NCI-H526 treated with DMSO at 0.1 percent for 48 hours (cell line): Measurements from ENCODE around the gene NTN4.
"Not testable (repeated sequence)": the region's sequence is repeated elsewhere in the genome, so short reads cannot be mapped to it uniquely, and the experiment has no call there.

ENCODE experiments used
- DNase-seq: peaks from one replicate; lab custom pipeline; 2025; lab: John Stamatoyannopoulos, UW

The NTN4 gene

GRCh38 chr12:95796225-95796981 lies 5.8 kb upstream of the NTN4 start:
- DNase-seq, result no peak

DNA sequence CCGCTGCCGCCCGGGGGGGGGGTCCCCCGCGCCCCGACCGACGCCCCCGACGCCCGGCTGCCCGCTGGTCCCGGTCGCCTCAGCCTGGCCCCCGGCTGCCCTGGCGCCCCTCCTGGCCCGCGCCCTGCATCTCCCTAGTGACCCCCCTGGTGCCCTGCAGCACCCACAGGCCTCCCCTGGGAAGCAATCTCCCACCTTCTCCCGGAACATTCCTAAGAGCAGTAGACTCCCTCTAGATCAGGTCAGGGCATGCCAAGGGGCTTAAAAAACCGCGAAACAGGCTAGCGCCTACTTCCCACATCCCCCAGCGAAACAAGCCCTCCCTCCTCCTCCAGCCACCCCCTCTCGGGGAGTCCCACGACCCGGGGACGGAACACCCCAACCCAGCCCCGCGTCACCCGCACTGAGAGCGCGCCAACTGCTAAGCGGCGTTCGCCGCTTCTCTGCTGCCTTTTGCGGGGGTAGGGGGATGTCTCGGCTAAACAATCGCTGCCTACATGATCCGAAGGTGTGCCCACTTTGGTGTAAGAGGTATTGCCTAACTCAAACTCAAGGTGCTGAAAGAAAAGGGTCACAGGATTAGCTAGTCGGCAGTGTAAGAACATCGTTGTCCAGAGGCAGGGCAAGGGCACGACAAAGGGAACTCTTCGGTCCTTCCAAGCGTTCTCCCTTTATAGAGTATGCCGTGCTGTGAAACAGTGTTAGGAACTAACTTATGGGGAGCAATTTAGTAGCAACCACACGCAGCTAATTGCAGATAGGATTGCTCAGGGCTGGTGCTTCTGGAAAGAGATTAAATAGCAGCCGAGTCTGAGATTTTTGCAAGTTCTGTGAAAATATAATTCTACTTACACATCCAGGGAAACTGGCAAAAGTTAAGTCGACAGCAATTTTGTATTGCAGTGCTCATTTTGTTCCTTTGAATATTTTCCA lies 619 bp upstream of the NTN4 start:
- no peak for DNase-seq

DNA sequence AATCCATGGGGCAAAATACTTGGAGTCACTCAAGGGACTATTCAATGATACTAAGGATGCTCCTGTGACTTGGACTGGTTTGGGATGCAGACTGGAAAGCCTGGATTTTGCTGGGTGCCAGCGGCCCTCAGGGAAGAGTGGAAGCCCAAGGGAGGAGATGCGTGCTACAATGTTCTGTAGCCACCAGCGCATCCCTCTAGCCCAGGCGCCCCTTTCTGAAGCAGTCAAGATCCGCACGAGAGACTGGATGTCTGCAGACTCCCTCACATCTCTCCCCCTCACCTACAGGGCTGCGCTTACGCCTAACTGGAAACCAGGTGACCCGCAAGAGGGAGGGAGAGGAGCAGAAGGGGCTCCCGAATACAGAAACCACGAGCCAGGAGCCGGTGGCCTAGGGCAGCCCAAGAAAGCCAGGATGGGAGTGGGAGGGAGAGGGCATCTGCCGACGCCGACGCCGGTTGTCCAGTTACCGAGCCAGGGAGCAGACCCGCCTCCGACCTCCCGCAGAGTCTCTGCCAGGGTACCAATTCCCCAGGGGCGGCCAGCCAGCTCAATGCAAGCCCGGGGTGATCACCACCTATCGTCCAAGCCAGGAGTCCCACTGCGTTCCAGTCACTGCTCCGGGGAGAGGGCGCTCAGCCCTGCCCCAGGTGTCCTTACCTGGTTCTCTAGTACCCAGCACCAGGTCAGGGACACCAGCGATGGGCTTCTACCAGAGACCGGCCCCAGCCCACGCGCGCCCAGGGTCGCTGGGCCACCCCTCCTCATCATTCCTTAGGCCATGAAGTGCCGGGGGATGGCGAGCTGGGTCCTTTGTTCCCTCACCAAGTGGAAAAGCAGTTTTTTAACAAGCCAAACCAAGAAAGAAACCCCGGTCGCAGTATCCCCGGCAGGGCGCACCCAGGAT lies 1.2 kb downstream of the NTN4 start:
- no peak for DNase-seq

- DNase-seq, result no peak
Measured at GRCh38 chr12:95788637-95789036, 1.9 kb downstream of the NTN4 start.

GRCh38 chr12:95787274-95787818 lies 3.2 kb downstream of the NTN4 start:
- no peak for DNase-seq

DNA sequence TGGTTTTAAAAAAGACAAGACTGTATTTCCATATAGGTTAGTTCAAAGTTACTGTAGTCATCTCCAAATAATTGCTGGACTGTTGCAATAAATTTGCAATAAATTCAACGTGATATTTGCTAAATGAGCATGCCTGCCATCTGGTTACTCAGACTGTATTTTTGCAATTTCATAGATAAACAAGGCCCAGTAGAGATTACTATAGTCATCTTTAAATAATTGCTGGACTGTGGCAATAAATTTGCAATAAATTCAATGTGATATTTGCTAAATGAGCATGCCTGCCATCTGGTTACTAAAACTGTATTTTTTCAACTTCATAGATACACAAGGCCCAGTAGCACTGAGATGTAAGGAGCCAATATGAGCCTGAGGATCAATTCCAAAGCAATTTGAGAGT lies 5.6 kb downstream of the NTN4 start:
- no peak for DNase-seq

DNA sequence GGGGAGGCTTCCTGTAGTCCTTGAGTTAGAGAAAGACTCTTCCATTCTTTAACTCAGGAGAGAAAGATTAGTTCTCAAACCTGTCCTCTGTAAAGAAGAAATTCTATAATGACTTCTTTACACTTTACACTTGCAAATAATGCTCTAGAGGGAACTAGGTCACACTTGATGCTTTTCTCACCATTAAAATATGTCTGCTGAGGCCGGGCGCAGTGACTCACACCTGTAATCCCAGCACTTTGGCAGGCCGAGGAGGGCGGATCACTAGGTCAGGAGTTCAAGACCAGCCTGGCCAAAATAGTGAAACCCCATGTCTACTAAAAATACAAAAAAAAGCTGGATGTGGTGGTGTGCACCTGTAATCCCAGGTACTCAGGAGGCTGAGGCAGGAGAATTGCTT lies 6.3 kb downstream of the NTN4 start:
- no peak for DNase-seq

DNA sequence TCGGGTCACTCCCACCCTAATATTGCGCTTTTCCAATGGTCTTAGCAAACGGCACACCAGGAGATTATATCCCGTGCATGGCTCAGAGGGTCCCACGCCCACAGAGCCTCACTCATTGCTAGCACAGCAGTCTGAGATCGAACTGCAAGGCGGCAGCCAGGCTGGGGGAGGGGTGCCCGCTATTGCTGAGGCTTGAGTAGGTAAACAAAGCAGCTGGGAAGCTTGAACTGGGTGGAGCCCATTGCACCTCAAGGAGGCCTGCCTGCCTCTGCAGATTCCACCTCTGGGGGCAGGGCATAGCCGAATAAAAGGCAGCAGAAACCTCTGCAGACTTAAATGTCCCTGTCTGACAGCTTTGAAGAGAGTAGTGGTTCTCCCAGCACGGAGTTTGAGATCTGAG lies 15.1 kb downstream of the NTN4 start:
- not testable (repeated sequence) for DNase-seq

DNA sequence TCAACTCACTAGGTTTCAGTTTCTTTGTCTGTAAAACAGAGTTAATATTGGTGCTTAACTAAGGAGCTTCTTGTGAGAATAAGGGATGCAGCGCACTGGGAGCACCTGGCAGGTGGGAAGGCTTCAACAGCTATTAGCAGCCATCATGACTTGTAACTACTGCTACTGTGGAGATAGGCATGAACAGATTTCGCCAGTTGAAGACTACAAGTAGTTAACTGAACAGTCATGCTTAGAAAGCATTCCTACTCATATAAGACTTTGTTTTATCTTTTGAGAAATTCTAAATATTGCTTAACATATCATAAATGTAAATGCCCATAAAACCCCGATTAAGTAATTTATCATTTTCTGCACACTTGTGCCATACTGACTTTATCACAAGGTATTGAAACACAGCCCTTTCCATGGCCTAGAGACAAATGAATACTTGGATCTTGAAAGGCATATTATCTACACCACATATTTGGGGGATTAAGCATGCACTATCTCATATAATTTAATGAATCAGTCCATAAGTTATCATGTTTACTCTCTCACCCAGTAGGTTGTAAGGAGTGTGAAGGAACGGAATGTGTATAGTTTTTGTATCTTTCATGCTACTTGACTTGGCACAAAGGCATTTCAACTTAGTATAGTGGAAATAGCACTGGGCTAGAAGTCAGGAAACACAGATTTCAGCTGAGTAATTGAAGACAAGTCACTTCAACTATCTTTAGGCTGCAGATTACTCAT lies 16.1 kb downstream of the NTN4 start:
- no peak for DNase-seq

GRCh38 chr12:95773320-95773719 lies 17.2 kb downstream of the NTN4 start:
- DNase-seq, result no peak

GRCh38 chr12:95767703-95768102 lies 22.9 kb downstream of the NTN4 start:
- no peak for DNase-seq

GRCh38 chr12:95766356-95767019 lies 24.1 kb downstream of the NTN4 start:
- no peak for DNase-seq

GRCh38 chr12:95764848-95765247 lies 25.7 kb downstream of the NTN4 start:
- DNase-seq, result no peak

DNA sequence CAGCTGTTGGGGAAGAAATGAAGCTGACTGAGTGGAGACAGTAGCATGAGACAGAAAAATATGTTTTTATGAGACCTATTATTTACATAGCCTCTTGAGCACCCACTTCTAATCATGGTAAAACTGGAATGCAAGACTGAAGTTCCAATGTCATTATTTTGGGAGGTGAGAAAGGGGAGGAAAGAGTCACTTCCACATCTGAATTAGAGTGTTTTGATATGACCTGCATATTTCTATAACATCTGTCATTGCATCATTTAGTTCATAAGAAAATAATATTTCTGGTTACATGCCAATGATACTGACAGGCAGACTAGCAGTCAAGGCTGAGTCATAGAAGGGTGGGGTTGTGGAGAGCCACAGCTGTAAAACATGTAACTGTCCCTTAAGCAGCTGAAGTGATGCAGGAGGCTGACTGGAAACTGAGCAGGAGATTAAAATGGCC lies 26.7 kb downstream of the NTN4 start:
- no peak for DNase-seq

- no peak for DNase-seq
Measured at GRCh38 chr12:95762123-95762785, 28.3 kb downstream of the NTN4 start.

GRCh38 chr12:95760371-95760770 lies 30.2 kb downstream of the NTN4 start:
- DNase-seq, result no peak

DNA sequence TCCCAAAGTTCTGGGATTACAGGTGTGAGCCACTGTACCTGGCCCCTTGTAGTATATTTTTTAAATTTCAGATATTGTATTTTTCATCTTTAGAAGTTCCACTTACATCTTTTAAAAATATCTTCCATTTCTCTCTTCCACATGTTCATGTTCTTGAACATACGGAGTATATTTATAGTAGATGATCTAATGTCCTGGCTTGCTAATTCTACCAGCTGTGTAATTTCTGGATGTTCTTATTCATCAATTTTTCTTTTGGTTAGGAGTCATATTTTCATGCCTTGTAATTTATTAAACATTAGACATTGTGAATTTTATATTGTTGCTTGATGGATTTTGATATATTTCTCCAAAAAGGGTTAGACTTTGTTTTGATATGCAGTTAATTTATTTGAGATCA lies 30.8 kb downstream of the NTN4 start:
- no peak for DNase-seq

- DNase-seq, result no peak
Measured at GRCh38 chr12:95759039-95759438, 31.5 kb downstream of the NTN4 start.

GRCh38 chr12:95756362-95756761 lies 34.2 kb downstream of the NTN4 start:
- DNase-seq, result no peak

DNA sequence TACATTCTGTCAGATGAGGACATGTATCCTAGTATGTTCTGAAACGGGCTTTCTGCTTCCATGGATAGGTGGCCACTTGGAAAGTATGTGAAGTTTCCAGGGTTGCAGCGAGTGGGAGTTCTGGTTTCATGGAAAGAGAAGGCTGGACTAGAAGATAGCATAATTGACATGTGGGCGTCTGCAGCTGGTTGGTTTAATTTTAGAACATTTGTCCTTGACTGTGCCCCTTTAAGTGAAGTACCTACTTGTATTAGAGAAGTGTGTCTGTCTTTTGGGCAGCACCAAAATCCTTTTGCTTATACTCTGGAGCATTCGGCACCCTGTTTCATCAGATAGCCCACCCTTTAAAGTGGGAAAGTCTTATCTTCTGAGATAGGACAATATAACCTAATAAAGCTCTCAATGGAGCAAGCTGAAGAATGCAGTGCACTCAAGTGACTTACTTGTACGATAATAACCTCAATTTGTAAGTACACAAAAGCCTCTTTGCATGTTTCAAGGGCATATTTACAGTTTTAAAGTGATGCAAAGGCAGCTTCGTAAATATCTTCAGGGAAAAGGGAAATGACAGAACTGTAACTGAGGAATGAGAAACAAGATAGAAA lies 35.2 kb downstream of the NTN4 start:
- DNase-seq, result no peak
